NT2/D1 (cell line): ENCODE data around the gene ARSK.

Source experiments
- DNase-seq: peaks from one replicate; pipeline ENCODE4 v3.0.0-alpha.2; 2011; ENCODE audit warnings: low read depth, low spot score
- H3K27me3 ChIP-seq: 2 replicates; pipeline ENCODE4 v1.6.0; 2011; ENCODE audit warnings: mild to moderate bottlenecking; ENCODE audit not compliant: insufficient read length, insufficient read depth
- H3K36me3 ChIP-seq: 2 replicates; pipeline ENCODE4 v1.6.1; 2011; ENCODE audit warnings: mild to moderate bottlenecking, low read length, mixed read lengths; ENCODE audit not compliant: insufficient read depth, insufficient read length
- H3K4me1 ChIP-seq: 2 replicates; pipeline ENCODE4 v1.5.1; 2011; ENCODE audit not compliant: insufficient read depth, insufficient read length
- H3K4me3 ChIP-seq: 2 replicates; pipeline ENCODE4 v1.5.1; 2011; ENCODE audit warnings: low read depth; ENCODE audit not compliant: insufficient read length
- H3K9ac ChIP-seq: 2 replicates; pipeline ENCODE4 v1.6.0; 2011; ENCODE audit warnings: low read depth; ENCODE audit not compliant: insufficient read length
- H3K9me3 ChIP-seq: 2 replicates; pipeline ENCODE4 v1.5.1; 2011; ENCODE audit warnings: mild to moderate bottlenecking, low read length; ENCODE audit not compliant: insufficient read depth
- SUZ12 ChIP-seq: IDR thresholded peaks from 2 replicates; pipeline ENCODE4 v1.6.1; 2011; ENCODE audit not compliant: insufficient read length, insufficient read depth; ENCODE audit errors: extremely low read depth
- YY1 ChIP-seq: IDR thresholded peaks from 2 replicates; pipeline ENCODE4 v1.6.1; 2011; ENCODE audit not compliant: insufficient read length, insufficient read depth
- ZNF274 ChIP-seq: IDR thresholded peaks from 2 replicates; pipeline ENCODE4 v1.6.1; 2011; ENCODE audit warnings: mild to moderate bottlenecking, low read depth, low read length

Gene ARSK

GRCh38 chr5:95620870-95621838, 66.3 kb downstream of the ARSK start:
- no peak for DNase-seq
- Histone ChIP-seq H3K4me1 (no peaks in the 10 kb centered on the region), H3K9me3 (no peaks in the 10 kb centered on the region), H3K4me3 (no peak overlapping the region), H3K36me3 (no peaks in the 10 kb centered on the region), H3K9ac (no peak overlapping the region), H3K27me3 (no peaks in the 10 kb centered on the region)
- TF ChIP-seq ZNF274 (no peak), YY1 (no peak), SUZ12 (no peak)

- no peak for DNase-seq
- Histone ChIP-seq H3K9me3 (0 out of 2 replicates have a peak, but pooled peaks cover 7% of the 10 kb centered on the region), H3K4me3 (no peak overlapping the region), H3K9ac (no peak overlapping the region), H3K36me3 (no peaks in the 10 kb centered on the region), H3K27me3 (no peaks in the 10 kb centered on the region), H3K4me1 (no peaks in the 10 kb centered on the region)
- no peak for TF ChIP-seq ZNF274
- TF ChIP-seq SUZ12, result no peak
- no peak for TF ChIP-seq YY1
Measured at GRCh38 chr5:95621839-95622629, 67.1 kb downstream of the ARSK start.

GRCh38 chr5:95623706-95624105, 68.8 kb downstream of the ARSK start:
- DNase-seq, result no peak
- Histone ChIP-seq H3K36me3 (no peaks in the 10 kb centered on the region), H3K9me3 (peaks cover 24% of the 10 kb centered on the region), H3K4me1 (no peaks in the 10 kb centered on the region), H3K27me3 (no peaks in the 10 kb centered on the region), H3K4me3 (no peak overlapping the region), H3K9ac (no peak overlapping the region)
- TF ChIP-seq SUZ12, result no peak
- no peak for TF ChIP-seq YY1
- TF ChIP-seq ZNF274, result no peak

- TF ChIP-seq SUZ12 (no peak), ZNF274 (no peak), YY1 (no peak)
- H3K36me3 ChIP-seq, result no peaks in the 10 kb centered on the region
- no peaks in the 10 kb centered on the region for H3K4me1 ChIP-seq
- no peaks in the 10 kb centered on the region for H3K27me3 ChIP-seq
- no peak overlapping the region for H3K9ac ChIP-seq
- peaks cover 30% of the 10 kb centered on the region for H3K9me3 ChIP-seq
- H3K4me3 ChIP-seq, result no peak overlapping the region
- DNase-seq, result no peak
Measured at GRCh38 chr5:95624368-95624767, 69.5 kb downstream of the ARSK start.

GRCh38 chr5:95626701-95627100, 71.8 kb downstream of the ARSK start:
- H3K9ac ChIP-seq, result no peak overlapping the region
- no peaks in the 10 kb centered on the region for H3K4me1 ChIP-seq
- peaks cover 42% of the 10 kb centered on the region for H3K9me3 ChIP-seq
- no peak for DNase-seq
- TF ChIP-seq ZNF274 (no peak), YY1 (no peak)
- no peaks in the 10 kb centered on the region for H3K36me3 ChIP-seq
- H3K4me3 ChIP-seq, result no peak overlapping the region
- H3K27me3 ChIP-seq, result no peaks in the 10 kb centered on the region

GRCh38 chr5:95627971-95628810, 73.3 kb downstream of the ARSK start:
- Histone ChIP-seq H3K9me3 (peaks cover 42% of the 10 kb centered on the region), H3K9ac (no peak overlapping the region), H3K36me3 (no peaks in the 10 kb centered on the region), H3K27me3 (no peaks in the 10 kb centered on the region), H3K4me1 (no peaks in the 10 kb centered on the region), H3K4me3 (no peak overlapping the region)
- TF ChIP-seq YY1 (no peak), SUZ12 (no peak), ZNF274 (no peak)
- DNase-seq, result no peak
